ENCODE results near the gene MRGPRD.

DNA sequence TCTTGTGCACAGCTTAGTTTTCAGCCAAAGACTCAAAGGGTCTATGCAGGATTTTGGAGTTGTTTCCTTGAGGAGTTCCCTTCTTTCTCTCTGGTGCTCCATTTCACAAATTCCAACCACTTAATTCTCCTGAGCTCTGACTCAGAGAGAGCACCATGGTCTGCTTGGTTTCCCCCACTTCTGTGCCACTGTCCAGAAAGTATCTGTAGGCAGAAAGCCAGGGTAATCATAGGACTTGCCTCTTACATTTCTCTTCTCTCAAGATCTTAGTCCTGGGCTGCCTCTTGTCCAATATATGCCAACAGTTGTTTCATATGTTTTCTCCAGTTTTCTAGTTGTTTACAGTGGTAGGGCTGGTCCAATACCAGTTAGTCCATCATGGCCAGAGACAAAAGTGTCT, 6.4 kb upstream of the MRGPRD start:
- TF ChIP-seq, protein P1, sequence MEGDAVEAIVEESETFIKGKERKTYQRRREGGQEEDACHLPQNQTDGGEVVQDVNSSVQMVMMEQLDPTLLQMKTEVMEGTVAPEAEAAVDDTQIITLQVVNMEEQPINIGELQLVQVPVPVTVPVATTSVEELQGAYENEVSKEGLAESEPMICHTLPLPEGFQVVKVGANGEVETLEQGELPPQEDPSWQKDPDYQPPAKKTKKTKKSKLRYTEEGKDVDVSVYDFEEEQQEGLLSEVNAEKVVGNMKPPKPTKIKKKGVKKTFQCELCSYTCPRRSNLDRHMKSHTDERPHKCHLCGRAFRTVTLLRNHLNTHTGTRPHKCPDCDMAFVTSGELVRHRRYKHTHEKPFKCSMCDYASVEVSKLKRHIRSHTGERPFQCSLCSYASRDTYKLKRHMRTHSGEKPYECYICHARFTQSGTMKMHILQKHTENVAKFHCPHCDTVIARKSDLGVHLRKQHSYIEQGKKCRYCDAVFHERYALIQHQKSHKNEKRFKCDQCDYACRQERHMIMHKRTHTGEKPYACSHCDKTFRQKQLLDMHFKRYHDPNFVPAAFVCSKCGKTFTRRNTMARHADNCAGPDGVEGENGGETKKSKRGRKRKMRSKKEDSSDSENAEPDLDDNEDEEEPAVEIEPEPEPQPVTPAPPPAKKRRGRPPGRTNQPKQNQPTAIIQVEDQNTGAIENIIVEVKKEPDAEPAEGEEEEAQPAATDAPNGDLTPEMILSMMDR (IDR thresholded peaks at IDR 0.05; ENCODE audit: insufficient read depth, low read length), result no peak
- no peak for TF ChIP-seq POLR2AphosphoS5 (IDR thresholded peaks at IDR 0.05; ENCODE audit: low read depth)
- TF ChIP-seq, protein P2, sequence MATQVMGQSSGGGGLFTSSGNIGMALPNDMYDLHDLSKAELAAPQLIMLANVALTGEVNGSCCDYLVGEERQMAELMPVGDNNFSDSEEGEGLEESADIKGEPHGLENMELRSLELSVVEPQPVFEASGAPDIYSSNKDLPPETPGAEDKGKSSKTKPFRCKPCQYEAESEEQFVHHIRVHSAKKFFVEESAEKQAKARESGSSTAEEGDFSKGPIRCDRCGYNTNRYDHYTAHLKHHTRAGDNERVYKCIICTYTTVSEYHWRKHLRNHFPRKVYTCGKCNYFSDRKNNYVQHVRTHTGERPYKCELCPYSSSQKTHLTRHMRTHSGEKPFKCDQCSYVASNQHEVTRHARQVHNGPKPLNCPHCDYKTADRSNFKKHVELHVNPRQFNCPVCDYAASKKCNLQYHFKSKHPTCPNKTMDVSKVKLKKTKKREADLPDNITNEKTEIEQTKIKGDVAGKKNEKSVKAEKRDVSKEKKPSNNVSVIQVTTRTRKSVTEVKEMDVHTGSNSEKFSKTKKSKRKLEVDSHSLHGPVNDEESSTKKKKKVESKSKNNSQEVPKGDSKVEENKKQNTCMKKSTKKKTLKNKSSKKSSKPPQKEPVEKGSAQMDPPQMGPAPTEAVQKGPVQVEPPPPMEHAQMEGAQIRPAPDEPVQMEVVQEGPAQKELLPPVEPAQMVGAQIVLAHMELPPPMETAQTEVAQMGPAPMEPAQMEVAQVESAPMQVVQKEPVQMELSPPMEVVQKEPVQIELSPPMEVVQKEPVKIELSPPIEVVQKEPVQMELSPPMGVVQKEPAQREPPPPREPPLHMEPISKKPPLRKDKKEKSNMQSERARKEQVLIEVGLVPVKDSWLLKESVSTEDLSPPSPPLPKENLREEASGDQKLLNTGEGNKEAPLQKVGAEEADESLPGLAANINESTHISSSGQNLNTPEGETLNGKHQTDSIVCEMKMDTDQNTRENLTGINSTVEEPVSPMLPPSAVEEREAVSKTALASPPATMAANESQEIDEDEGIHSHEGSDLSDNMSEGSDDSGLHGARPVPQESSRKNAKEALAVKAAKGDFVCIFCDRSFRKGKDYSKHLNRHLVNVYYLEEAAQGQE (IDR thresholded peaks at IDR 0.05; ENCODE audit: insufficient replicate concordance, low read depth), result no peak

Data from HL-60 (cell line).